RCC 7860 (cell line): ENCODE measurements around the gene CUL9.
A peak's percentile ranks its signal among the peaks of the same experiment; 100 is the strongest.

Experiments used
- DNase-seq: peaks from one replicate; pipeline ENCODE4 v3.0.0-alpha.2; 2015; ENCODE audit warnings: low spot score
- FAIRE-seq: peaks from 2 replicates; lab custom pipeline; 2012; peaks lifted over from hg19 to GRCh38; lab: Jason Lieb, UNC

Gene CUL9

GRCh38 chr6:43172104-43173007 is 9.6 kb upstream of the CUL9 start:
- peak; percentile 27 for DNase-seq
- no peak for FAIRE-seq

GRCh38 chr6:43173591-43174262 is 8.3 kb upstream of the CUL9 start:
- FAIRE-seq, result no peak
- DNase-seq, result no peak

DNA sequence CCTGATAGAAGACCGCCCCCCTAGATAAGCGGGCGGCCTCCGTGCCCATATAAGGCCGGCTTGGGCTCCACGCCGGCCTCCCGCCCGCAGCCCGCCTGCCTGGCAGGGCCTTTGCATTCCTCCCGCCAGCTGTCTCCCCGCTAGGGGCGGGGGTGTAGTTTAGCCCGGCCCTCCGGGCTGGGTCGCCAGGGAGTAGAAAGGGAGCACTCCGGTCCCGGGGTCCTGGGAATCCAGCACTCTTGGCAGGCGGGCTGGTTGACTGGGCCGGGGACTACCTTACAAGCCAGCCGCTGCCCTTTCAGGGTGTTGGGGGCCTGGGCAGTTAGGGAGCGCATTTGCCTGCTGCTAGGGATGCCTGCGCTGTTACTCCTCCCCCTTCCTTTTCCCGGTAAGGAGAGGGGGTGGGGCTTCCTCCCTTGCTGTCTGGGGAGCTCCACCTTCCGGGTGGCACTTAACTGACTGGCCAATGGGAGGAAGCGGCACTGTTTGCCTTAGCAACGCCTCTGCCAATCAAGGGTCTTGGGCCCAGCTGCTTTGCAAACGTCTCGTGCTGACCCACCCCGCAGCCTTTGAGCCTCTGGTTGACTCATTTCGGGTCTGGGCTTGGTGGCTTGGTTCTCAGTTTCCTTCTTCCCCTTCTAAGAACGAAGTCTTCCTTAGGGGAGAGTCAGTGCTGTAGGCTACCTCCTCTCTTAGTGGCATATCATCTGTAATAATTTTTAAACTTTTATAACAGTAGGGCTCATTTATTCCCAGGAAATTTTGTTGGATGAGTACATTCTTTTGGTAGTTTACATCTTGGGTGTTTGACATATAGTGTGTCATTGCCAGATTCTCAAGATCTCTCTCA is 7.5 kb upstream of the CUL9 start:
- DNase-seq, result peak; percentile 95
- peak; percentile 82 for FAIRE-seq

GRCh38 chr6:43175676-43176422 is 6.1 kb upstream of the CUL9 start:
- DNase-seq (no peak), FAIRE-seq (no peak)

- DNase-seq (no peak), FAIRE-seq (no peak)
Observed at GRCh38 chr6:43176423-43176786, 5.6 kb upstream of the CUL9 start.

GRCh38 chr6:43178150-43178549 is 3.8 kb upstream of the CUL9 start:
- FAIRE-seq (no peak), DNase-seq (no peak)

- FAIRE-seq (no peak), DNase-seq (no peak)
Observed at GRCh38 chr6:43178951-43179830, 2.8 kb upstream of the CUL9 start.

DNA sequence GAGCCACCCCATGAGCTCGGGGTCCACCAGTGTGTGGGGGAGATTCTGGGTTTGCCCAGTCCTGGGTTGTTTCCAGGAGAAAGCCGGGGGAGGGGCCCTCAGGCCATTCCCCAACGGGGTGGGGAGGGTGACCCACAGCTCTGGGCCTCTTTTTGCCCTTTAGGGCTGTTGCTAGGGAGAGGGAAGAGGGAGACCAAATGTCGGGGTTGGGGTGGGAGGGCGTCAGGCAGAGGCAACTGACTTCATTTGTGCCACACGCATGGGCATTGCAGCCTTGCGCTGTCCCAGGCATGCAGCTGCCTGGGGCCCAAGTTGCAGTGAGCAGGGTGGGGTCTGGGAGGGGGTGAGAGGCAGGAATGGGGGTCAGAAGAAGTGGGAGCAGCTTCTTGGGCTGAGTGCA is 1.9 kb upstream of the CUL9 start:
- DNase-seq (no peak), FAIRE-seq (no peak)

DNA sequence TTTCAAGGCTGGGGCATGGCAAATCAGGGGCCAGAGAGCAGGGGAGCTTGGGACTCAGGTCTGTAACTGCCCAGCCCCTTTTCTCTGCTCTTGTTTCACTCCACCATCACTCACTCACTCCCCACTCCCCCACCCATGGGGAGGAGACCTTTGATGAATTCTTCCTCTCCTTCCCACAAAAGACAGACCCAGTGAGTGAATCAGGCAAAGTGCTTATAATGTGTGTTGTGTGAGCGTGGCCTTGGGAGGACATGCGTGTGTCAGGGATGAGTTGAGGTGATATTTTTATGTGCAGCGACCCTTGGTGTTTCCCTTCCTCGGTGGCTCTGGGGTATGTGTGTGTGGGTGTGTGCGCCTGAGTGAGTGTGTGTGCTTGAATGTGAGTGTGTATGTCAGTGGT is 1.0 kb upstream of the CUL9 start:
- no peak for FAIRE-seq
- no peak for DNase-seq

GRCh38 chr6:43181621-43181941 is 415 bp upstream of the CUL9 start:
- DNase-seq, result no peak

DNA sequence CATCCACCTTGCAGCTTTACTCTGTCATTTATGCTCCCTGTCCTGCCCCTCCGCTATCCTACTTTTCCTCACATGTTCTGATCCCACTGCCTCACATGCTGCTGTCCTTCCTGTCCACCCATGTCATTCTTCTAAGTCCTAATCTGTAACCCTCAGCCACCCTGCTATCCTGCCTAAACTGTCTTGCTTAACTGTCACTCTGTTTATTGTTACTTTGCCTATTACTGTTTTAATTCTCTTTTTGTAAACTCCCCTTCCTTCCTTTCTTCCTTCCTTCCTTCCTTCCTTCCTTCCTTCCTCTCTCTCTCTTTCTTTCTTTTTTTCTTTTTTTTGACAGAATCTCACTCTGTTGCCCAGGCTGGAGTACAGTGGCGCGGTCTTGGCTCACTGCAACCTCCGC is 1.4 kb downstream of the CUL9 start:
- FAIRE-seq (no peak), DNase-seq (no peak)

More at GRCh38 chr6:43181621-43181941, 415 bp upstream of the CUL9 start:
- FAIRE-seq, result no peak

DNA sequence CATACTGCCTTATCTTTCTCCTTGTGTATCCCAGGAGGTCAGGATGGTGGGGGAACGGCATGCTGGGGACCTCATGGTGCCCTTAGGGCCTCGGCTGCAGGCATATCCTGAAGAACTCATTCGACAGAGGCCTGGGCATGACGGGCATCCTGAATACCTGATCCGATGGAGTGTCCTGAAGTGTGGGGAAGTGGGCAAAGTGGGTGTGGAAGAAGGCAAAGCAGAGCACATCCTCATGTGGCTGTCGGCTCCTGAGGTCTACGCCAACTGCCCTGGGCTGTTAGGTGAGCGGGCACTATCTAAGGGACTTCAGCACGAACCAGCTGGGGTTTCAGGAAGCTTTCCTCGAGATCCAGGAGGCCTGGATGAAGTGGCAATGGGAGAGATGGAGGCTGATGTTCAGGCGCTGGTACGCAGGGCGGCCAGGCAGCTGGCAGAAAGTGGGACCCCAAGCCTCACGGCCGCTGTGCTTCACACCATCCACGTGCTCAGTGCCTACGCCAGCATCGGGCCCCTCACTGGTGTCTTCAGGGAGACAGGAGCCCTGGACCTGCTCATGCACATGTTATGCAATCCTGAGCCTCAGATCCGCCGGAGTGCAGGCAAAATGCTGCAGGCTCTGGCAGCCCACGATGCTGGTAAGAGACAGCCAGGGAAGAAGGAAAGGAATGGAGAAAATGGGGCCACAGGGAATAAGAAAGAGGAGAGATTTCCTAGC is 2.4 kb downstream of the CUL9 start:
- no peak for DNase-seq
- FAIRE-seq, result no peak

- FAIRE-seq, result no peak
Observed at GRCh38 chr6:43185391-43185985, 3.5 kb downstream of the CUL9 start.

GRCh38 chr6:43186019-43186418 is 4.0 kb downstream of the CUL9 start:
- DNase-seq, result no peak
- FAIRE-seq, result no peak

More at GRCh38 chr6:43185391-43185985, 3.5 kb downstream of the CUL9 start:
- no peak for DNase-seq

- no peak for DNase-seq
- no peak for FAIRE-seq
Observed at GRCh38 chr6:43186706-43187105, 4.7 kb downstream of the CUL9 start.

DNA sequence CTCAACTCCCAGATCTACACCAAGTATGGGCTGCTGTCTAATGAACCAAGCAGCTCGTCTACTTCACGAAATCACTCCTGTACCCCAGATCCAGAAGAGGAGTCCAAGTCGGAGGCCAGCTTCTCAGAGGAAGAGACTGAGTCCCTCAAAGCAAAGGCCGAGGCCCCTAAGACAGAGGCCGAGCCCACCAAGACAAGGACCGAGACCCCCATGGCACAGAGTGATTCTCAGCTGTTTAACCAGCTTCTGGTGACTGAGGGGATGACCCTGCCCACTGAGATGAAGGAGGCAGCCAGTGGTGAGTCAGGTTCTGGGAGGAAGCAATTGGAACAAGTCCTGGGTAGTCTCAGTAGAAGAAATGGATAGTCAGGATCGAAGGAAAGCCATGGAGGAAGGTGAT is 5.8 kb downstream of the CUL9 start:
- FAIRE-seq (no peak), DNase-seq (no peak)

DNA sequence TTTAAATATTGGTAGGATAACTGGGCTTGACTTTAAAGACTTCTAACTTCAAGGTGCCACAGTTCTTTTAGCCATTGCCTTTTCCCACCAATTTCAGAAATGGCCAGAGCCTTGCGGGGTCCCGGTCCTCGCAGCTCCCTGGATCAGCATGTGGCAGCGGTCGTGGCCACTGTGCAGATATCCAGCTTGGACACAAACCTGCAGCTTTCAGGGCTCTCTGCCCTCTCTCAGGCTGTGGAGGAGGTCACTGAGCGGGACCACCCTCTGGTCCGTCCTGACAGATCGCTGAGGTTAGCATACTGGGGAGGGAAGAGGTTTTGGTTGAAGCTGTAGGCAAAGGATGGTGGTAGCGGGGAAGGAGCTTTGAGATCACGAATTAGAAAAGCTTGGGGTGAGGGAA is 6.4 kb downstream of the CUL9 start:
- DNase-seq (no peak), FAIRE-seq (no peak)

DNA sequence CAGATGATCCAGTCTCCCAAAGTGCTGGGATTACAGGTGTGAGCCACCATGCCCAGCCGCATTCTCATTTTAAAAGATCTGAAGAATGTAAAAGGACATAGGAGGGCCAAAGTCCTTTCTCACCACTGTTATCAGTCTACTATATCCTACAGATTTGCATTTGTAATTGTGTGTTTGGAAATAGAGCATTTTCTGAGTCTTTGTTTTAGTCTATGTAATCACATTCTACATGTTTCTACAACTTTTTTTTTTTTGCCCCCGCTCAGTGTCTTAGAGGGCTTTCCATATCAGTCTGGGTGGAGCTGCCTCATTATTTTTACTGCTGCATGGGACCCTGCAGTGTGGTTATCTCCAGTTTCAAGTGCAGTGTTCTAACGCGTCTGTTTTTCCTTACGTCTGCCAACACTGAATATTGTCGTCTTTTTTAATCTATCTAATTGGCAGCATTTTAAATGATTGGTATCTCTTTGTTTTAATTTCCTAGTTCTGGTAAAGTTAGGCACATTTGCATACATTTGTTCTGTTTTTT is 7.8 kb downstream of the CUL9 start:
- DNase-seq (no peak), FAIRE-seq (no peak)

- DNase-seq (no peak), FAIRE-seq (no peak)
Observed at GRCh38 chr6:43192911-43193310, 10.9 kb downstream of the CUL9 start.
